GM19351 (cell line): ENCODE data around the gene PLEKHH1.
"Not testable (repeated sequence)": the region's sequence is repeated elsewhere in the genome, so short reads cannot be mapped to it uniquely, and the experiment has no call there.

ENCODE experiments used
- ATAC-seq: cut with Tn5 transposase; IDR thresholded peaks from one replicate; pipeline ENCODE4 v1.9.1; 2021; ENCODE audit warnings: mild to moderate bottlenecking, moderate library complexity; ENCODE audit not compliant: unreplicated experiment

The PLEKHH1 gene

GRCh38 chr14:67529947-67530935 lies 2.8 kb upstream of the PLEKHH1 start:
- ATAC-seq: no peak

- ATAC-seq: no peak
Measured at GRCh38 chr14:67532606-67532997, 488 bp upstream of the PLEKHH1 start.

- ATAC-seq: no peak
Measured at GRCh38 chr14:67533754-67534085, 630 bp downstream of the PLEKHH1 start.

GRCh38 chr14:67536087-67536486 lies 3.0 kb downstream of the PLEKHH1 start:
- no peak for ATAC-seq

GRCh38 chr14:67537736-67538135 lies 4.6 kb downstream of the PLEKHH1 start:
- ATAC-seq: no peak

- no peak for ATAC-seq
Measured at GRCh38 chr14:67538501-67538900, 5.4 kb downstream of the PLEKHH1 start.

GRCh38 chr14:67539116-67539515 lies 6.0 kb downstream of the PLEKHH1 start:
- ATAC-seq: no peak

- no peak for ATAC-seq
Measured at GRCh38 chr14:67541448-67542387, 8.6 kb downstream of the PLEKHH1 start.

GRCh38 chr14:67542620-67543019 lies 9.5 kb downstream of the PLEKHH1 start:
- ATAC-seq: not testable (repeated sequence)

- ATAC-seq: no peak
Measured at GRCh38 chr14:67544590-67544989, 11.5 kb downstream of the PLEKHH1 start.

- no peak for ATAC-seq
Measured at GRCh38 chr14:67547224-67547780, 14.2 kb downstream of the PLEKHH1 start.

GRCh38 chr14:67549734-67550133 lies 16.6 kb downstream of the PLEKHH1 start:
- no peak for ATAC-seq

GRCh38 chr14:67551123-67551522 lies 18.0 kb downstream of the PLEKHH1 start:
- ATAC-seq: no peak

- ATAC-seq: no peak
Measured at GRCh38 chr14:67551940-67552339, 18.9 kb downstream of the PLEKHH1 start.

- no peak for ATAC-seq
Measured at GRCh38 chr14:67553547-67553946, 20.5 kb downstream of the PLEKHH1 start.

- no peak for ATAC-seq
Measured at GRCh38 chr14:67554341-67554740, 21.3 kb downstream of the PLEKHH1 start.

- ATAC-seq: no peak
Measured at GRCh38 chr14:67555518-67556090, 22.5 kb downstream of the PLEKHH1 start.

GRCh38 chr14:67556671-67557070 lies 23.6 kb downstream of the PLEKHH1 start:
- no peak for ATAC-seq

GRCh38 chr14:67557118-67557517 lies 24.0 kb downstream of the PLEKHH1 start:
- no peak for ATAC-seq

- ATAC-seq: no peak
Measured at GRCh38 chr14:67557656-67558055, 24.6 kb downstream of the PLEKHH1 start.

GRCh38 chr14:67559639-67560038 lies 26.5 kb downstream of the PLEKHH1 start:
- no peak for ATAC-seq
